PC-9 (cell line): ENCODE results near the gene SSC5D.

Experiments
- CTCF ChIP-seq: fragments of 200-600 bp; sonication (generic); conservative IDR thresholded peaks from 2 replicates; pipeline ENCODE4 v1.6.1; 2017; ENCODE audit warnings: mixed run types, antibody characterized with exemption, mild to moderate bottlenecking, moderate library complexity
- EZH2 ChIP-seq: fragments of 200-600 bp; sonication (generic); IDR thresholded peaks from 2 replicates; pipeline ENCODE4 v1.8.0; 2017; ENCODE audit warnings: antibody characterized with exemption, low read depth

GRCh38 chr19:55440411-55441105 is 47.7 kb upstream of the SSC5D start:
- TF ChIP-seq CTCF: no peak
- TF ChIP-seq EZH2: no peak
